HEK293 (cell line): Measurements from ENCODE around the gene NDUFB10.

Source experiments
- BCL11B ChIP-seq: fragments of 450-650 bp; formaldehyde crosslinking; IDR thresholded peaks from 2 replicates; pipeline ENCODE4 v1.5.1; 2016; ENCODE audit warnings: low read depth, missing biosample characterization, missing genetic modification characterization
- FEZF1 ChIP-seq: fragments of 450-650 bp; formaldehyde crosslinking; IDR thresholded peaks from 2 replicates; pipeline ENCODE4 v1.5.1; 2016; ENCODE audit warnings: missing biosample characterization, missing genetic modification characterization
- GLIS1 ChIP-seq: fragments of 450-650 bp; formaldehyde crosslinking; IDR thresholded peaks from 2 replicates; pipeline ENCODE4 v1.5.1; 2016; ENCODE audit warnings: missing biosample characterization, missing genetic modification characterization
- GLIS2 ChIP-seq: fragments of 450-650 bp; formaldehyde crosslinking; IDR thresholded peaks from 2 replicates; pipeline ENCODE4 v1.5.1; 2016; ENCODE audit warnings: missing biosample characterization, missing genetic modification characterization
- HIC1 ChIP-seq: fragments of 450-650 bp; formaldehyde crosslinking; IDR thresholded peaks from 2 replicates; pipeline ENCODE4 v1.5.1; 2016; ENCODE audit warnings: missing biosample characterization, missing genetic modification characterization
- OSR2 ChIP-seq: fragments of 450-650 bp; formaldehyde crosslinking; IDR thresholded peaks from 2 replicates; pipeline ENCODE4 v1.5.1; 2016; ENCODE audit warnings: missing biosample characterization, missing genetic modification characterization
- PATZ1 ChIP-seq: fragments of 450-650 bp; formaldehyde crosslinking; IDR thresholded peaks from 2 replicates; pipeline ENCODE4 v1.5.1; 2016; ENCODE audit warnings: missing biosample characterization, missing genetic modification characterization
- PRDM10 ChIP-seq: fragments of 450-650 bp; formaldehyde crosslinking; IDR thresholded peaks from 2 replicates; pipeline ENCODE4 v1.5.1; 2016; ENCODE audit warnings: missing biosample characterization, missing genetic modification characterization
- SCRT2 ChIP-seq: fragments of 450-650 bp; formaldehyde crosslinking; IDR thresholded peaks from 2 replicates; pipeline ENCODE4 v1.5.1; 2016; ENCODE audit warnings: missing biosample characterization, missing genetic modification characterization
- ZBTB20 ChIP-seq: fragments of 450-650 bp; formaldehyde crosslinking; IDR thresholded peaks from 2 replicates; pipeline ENCODE4 v1.5.1; 2016; ENCODE audit warnings: missing biosample characterization, missing genetic modification characterization
- ZBTB44 ChIP-seq: fragments of 450-650 bp; IDR thresholded peaks from 2 replicates; pipeline ENCODE4 v1.5.1; 2018; ENCODE audit warnings: missing biosample characterization, mild to moderate bottlenecking, missing genetic modification characterization
- ZIC2 ChIP-seq: fragments of 450-650 bp; formaldehyde crosslinking; IDR thresholded peaks from 2 replicates; pipeline ENCODE4 v1.5.1; 2016; ENCODE audit warnings: missing biosample characterization, missing genetic modification characterization
- ZNF10 ChIP-seq: fragments of 450-650 bp; formaldehyde crosslinking; IDR thresholded peaks from 2 replicates; pipeline ENCODE4 v1.5.1; 2017; ENCODE audit warnings: missing biosample characterization, missing genetic modification characterization
- ZNF155 ChIP-seq: fragments of 450-650 bp; formaldehyde crosslinking; IDR thresholded peaks from 2 replicates; pipeline ENCODE4 v1.5.1; 2016; ENCODE audit warnings: missing biosample characterization, missing genetic modification characterization
- ZNF18 ChIP-seq: fragments of 450-650 bp; formaldehyde crosslinking; IDR thresholded peaks from 2 replicates; pipeline ENCODE4 v1.5.1; 2016; ENCODE audit warnings: missing biosample characterization, missing genetic modification characterization
- ZNF2 ChIP-seq: fragments of 450-650 bp; formaldehyde crosslinking; IDR thresholded peaks from 2 replicates; pipeline ENCODE4 v1.5.1; 2016; ENCODE audit warnings: missing biosample characterization, missing genetic modification characterization
- ZNF202 ChIP-seq: fragments of 450-650 bp; formaldehyde crosslinking; IDR thresholded peaks from 2 replicates; pipeline ENCODE4 v1.5.1; 2016; ENCODE audit warnings: missing biosample characterization, missing genetic modification characterization, borderline replicate concordance
- ZNF24 ChIP-seq: fragments of 450-650 bp; formaldehyde crosslinking; IDR thresholded peaks from 2 replicates; pipeline ENCODE4 v1.5.1; 2016; ENCODE audit warnings: missing biosample characterization, missing genetic modification characterization
- ZNF398 ChIP-seq: fragments of 450-650 bp; formaldehyde crosslinking; IDR thresholded peaks from 2 replicates; pipeline ENCODE4 v1.5.1; 2017; ENCODE audit warnings: missing biosample characterization, missing genetic modification characterization
- ZNF433 ChIP-seq: fragments of 450-650 bp; formaldehyde crosslinking; IDR thresholded peaks from 2 replicates; pipeline ENCODE4 v1.5.1; 2016; ENCODE audit warnings: missing biosample characterization, missing genetic modification characterization, low read depth
- ZNF692 ChIP-seq: fragments of 450-650 bp; formaldehyde crosslinking; IDR thresholded peaks from 2 replicates; pipeline ENCODE4 v1.5.1; 2016; ENCODE audit warnings: missing biosample characterization, missing genetic modification characterization
- ZXDB ChIP-seq: fragments of 450-650 bp; formaldehyde crosslinking; IDR thresholded peaks from 2 replicates; pipeline ENCODE4 v1.5.1; 2016; ENCODE audit warnings: missing biosample characterization, missing genetic modification characterization

NDUFB10 gene

GRCh38 chr16:1961651-1962067 lies 2.3 kb downstream of the NDUFB10 start (continued):
- TF ChIP-seq ZNF433 (tag by site-specific recombination) (no peak), ZBTB20 (peak; percentile 78), OSR2 (tag by site-specific recombination) (peak; percentile 63), ZBTB44 (tag by site-specific recombination) (peak; percentile 98), ZIC2 (tag by site-specific recombination) (peak; percentile 87), PRDM10 (tag by site-specific recombination) (peak; percentile 83), PATZ1 (tag by site-specific recombination) (peak; percentile 91), FEZF1 (tag by site-specific recombination) (peak; percentile 75), ZNF24 (tag by site-specific recombination) (0 out of 2 replicates have a peak, but pooled peaks have one; percentile 19), ZNF202 (tag by site-specific recombination) (no peak), GLIS1 (tag by site-specific recombination) (peak; percentile 38), ZNF692 (tag by site-specific recombination) (no peak), ZXDB (tag by site-specific recombination) (peak; percentile 76), HIC1 (tag by site-specific recombination) (peak; percentile 21), ZNF155 (tag by site-specific recombination) (no peak), ZNF18 (tag by site-specific recombination) (peak; percentile 82), SCRT2 (tag by site-specific recombination) (no peak), BCL11B (tag by site-specific recombination) (0 out of 2 replicates have a peak, but pooled peaks have one; percentile 45), ZNF10 (tag by site-specific recombination) (peak; percentile 46), ZNF2 (0 out of 2 replicates have a peak, but pooled peaks have one; percentile 10), ZNF398 (tag by site-specific recombination) (peak; percentile 56), GLIS2 (tag by site-specific recombination) (peak; percentile 46)
